GM18907 (cell line): ENCODE results near the gene EXOSC9.
A peak's percentile ranks its signal among the peaks of the same experiment; 100 is the strongest.

Source experiments
- ATAC-seq: cut with Tn5 transposase; IDR thresholded peaks from one replicate; pipeline ENCODE4 v1.9.1; 2021; ENCODE audit warnings: mild to moderate bottlenecking, moderate library complexity; ENCODE audit not compliant: unreplicated experiment

Gene EXOSC9

DNA sequence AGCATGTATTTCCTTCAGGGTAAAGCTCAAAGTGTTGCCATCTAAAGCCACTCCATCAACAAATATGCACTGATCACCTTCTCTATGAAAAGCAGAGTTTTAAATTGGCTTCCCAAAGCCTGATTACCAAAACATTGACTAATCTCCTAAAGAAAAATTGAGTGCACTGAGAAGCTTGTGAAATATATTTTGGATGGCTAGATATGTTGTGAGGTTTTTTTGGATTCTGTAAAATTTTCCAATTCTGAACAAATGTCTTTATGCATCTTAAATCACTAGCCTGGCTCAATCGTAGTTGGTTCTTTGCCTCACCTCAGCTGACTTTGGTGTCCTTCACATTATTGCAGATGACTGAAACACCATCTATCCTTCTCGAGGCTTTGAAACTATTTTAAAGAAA is 14.9 kb upstream of the EXOSC9 start:
- no peak for ATAC-seq

DNA sequence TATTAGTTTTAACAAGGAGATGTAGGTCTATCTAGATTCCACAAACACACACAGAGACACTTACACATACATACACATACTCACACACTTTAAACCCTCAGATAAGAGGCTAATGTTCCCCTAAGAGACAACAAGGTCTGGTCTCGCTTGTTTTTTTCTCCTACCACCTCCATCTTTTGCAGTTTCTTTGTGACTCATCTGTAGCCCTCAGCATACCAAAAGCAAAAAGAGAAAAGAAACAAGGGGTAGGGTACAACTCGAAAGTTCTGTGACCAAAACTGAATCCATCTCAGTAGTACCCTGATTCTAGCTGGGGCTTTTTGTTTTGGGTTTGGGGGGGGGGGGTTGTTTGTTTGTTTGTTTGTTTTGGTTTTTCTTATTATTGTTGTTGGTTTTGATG is 12.2 kb upstream of the EXOSC9 start:
- ATAC-seq = peak; percentile 83

DNA sequence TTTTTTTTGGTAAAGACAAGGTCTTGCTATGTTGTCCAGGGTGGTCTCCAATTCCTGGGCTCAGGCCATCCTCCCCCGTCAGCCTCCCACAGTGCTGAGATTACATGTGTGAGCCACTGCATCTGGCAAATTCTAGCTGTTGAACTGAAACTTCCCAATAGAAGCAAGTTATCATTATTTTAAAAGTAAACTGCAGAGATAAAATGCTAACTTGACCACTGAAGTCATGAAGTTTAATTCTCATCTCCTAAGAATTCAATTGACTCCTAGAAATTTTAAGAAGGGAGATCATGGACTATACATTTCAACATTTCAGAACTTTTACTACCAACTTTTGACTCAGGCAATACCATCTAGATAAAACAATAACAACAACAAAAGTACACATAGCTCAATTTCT is 11.7 kb upstream of the EXOSC9 start:
- ATAC-seq = no peak

DNA sequence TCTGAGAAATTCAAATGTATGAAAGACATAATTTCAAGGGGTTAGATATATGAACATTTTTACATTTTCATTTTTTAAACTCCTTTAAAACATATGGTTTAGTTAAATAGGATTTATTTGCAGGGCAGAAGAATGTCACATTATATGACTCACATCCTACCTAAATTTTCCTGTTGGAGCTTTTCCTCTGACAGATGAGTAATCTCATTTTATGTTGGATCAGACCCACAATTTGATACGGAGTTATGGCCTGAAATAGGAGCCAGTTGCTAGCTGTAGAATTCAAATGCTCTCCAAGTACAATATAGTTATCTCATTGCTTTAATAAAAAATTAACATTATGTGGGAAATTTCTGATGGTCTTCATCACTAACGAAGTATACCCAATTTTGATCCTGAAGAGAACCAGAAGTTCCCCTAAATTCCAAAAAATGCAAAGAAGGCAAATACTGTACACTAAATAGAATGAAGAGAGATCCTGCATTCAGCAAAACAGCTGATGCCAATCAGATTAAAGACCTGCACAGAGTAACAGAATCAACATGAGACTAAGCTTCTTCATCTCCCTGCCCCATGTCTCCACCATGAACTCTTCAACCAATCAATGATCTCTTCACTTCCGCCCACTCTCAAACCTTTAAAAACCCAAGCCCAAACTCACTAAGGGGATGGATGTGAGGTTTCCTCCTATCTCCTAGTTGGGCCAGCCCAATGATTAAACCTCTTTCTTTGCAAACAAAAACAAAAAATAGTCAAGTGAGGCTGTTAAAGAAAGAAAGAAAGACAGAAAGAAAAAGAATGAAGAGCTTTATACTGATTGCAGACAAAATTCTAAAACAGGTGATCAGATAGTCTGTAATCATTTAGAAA is 10.9 kb upstream of the EXOSC9 start:
- ATAC-seq = no peak

DNA sequence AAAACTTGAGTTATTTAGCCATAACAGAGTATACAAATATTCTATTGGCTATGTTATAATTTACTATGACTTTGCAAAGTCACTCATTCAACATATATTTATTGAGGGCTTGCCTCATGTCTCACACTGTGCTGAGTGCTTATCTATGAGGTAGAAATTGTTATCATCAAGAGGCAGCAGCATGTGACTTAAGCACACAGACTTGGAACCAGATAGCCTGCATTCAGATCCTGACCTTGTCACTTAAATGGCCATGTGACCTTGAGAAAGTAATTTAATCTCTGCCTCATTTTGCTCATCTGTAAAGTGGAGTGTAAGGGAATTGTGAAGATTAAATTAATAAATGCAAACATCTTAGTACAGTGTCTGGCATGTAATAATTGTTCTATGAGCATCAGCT is 10.1 kb upstream of the EXOSC9 start:
- no peak for ATAC-seq

DNA sequence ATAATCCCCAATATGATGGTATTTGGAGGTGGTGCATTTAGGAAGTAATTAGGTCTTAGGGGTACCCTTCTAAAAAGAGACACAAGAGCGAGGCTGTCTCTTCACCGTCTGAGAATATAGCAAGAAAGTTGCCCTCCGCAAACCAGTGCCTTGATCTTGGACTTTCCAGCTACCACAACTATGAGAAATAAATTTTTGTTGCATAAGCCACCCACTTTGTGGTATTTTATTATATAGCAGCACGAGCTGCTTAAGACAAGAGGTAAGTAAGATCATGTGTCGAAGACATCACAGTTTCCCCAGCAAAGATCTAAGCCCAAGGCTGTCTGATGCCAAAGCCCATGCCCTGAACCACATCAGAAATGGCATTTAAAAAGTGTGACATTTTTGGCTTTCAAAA is 9.6 kb upstream of the EXOSC9 start:
- no peak for ATAC-seq

DNA sequence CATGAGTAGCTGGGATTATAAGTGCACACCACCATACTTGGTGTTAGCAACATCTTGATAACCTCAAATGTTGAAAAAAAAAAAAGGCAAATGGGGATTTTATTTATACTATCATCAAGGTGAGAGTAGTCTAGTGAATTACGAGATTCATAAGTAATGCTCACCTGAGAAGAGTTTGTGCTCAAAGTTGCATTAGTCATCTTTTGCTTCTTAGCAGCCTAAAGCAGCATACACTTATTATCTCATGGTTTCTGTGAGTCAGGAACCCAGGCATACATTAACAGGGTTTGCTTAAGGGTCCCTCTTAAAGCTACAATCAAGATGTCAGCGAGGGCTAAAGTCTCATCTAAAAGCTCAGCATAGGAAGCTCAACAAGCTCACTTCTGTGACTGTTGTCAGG is 8.2 kb upstream of the EXOSC9 start:
- ATAC-seq = no peak

DNA sequence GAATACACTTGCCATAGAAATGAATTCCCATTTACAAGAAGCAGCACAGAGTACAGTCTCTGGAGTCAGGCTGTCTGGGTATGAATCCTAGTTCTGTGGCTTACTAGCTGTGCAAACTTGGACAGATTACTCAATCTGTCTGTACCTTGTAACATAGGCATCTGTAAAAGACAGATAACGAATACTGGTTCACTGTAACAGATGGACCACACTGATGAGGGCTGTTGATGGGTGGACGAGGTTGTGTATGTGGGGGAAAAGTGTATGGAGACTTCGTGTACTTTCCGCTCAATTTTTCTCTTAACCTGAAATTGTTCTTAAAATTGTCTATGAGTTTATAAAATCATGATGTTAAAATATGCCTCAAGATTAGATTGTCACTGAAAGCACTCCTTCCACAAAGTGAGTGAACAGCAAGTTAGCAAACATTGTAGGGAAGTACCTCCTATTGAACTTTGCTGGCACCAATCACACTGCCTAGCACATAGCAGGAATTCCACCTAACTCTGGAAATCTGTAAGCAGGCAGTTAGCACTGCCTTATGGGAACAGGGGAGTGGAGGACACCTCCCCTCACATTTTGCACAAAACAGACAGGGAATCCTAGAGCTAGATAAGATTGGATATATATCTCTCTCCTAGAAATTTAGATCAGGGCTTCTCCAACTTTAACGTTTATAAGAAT is 6.5 kb upstream of the EXOSC9 start:
- ATAC-seq = no peak

DNA sequence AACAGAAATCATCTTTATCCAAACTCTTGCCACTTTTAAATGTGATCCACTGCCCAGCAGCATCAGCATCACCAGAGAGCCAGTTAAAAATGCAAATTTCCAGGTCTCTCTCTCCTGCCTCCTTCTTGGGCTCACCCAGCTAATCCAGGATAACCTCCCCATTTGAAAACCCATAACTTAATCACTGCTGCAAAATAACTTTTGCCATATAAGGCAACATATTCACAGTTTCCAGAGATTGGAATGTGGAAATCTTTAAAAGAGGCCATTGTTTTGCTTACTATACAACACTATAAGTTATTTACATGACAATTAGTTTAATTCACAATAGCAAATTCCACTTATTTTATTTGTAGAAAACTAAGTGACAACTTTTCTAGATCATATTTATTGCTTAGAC is 4.8 kb upstream of the EXOSC9 start:
- no peak for ATAC-seq

DNA sequence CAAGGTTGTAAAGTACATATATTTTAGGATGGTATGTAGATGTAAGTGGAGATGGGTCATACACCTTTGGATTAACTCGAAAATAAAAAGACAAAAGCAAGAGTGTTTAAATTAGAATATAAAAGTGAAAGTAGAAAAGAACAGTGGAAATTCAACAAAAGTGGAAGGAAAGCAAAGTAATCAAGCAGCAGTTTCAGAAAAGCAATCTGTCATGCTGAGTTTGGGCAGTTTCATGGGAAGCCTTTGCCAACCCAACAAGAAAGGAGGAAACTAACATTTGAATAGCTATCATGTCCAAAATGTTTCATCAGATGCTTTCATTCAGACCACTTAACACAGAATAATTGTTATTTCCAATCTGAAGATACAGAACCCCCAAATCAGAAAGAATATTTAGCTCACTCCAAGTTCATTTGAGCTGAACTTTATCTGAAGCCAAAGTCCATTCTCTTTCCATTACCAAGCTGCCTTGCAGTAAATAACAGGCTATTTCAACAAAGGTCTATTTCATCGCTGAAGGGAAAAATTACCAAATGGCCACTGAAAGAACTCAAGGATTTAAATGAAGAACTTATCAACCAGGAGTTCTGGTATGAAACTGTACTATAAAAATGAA is 1.8 kb upstream of the EXOSC9 start:
- ATAC-seq = no peak

DNA sequence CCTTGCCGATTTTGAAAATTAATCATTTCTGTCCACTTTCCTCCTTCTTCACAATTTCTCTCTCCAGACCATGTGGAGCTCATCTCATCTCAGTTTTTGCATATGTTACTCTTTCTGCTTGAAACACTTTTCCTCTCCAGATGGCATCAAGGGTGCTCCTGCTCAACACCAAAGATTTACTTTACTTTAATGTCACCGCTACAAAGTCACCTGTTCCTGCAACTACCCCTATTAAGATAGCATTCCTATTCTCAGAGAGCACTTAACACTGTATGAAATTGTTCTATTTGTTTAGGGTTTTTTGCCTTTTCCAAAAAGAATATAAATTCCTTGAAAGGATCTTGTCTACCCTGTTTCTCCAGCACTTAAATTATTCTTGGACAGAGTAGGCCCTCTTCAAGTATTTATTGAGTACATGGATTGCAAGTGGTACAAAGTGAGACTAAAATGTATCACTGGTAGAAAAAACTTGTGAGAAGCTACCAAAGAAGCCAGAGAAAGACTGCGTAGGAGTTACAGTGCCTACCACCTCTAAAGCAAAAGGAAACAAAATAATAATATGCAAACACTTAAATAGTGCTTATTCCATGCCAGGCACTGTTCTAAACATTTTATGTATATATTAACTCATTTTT is 1.1 kb upstream of the EXOSC9 start:
- ATAC-seq = no peak

DNA sequence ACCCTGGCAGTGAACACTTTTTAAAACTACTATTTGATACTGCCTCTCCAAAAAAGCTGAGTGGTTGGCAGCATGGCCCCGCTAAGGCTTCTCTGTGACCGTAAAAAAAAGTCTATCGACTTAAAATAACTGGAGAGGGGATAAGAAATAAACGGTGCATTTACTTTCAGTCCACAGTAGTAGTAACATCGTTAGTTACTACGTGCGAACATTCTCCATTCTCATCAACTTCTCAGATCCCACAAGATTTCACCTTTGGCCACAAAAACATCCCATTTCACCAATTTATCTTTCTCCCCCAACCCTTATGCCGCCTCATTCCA is 524 bp upstream of the EXOSC9 start:
- ATAC-seq = peak; percentile 35

DNA sequence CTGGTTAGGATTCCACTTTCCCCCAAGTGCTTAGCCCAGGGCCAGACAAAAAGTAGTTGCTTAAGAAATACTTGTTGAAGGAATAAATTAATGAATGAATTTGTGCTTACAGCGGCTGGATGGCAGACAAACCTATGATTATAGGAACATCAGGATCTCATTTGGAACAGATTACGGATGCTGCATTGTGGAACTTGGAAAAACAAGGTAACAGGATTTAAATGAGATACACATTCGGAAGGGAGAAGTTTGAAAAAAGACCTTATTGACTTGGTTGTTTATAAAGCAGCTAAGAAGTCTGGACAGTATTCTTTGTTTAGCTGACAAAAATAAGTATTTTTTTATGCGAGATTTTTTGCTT is 572 bp downstream of the EXOSC9 start:
- no peak for ATAC-seq

DNA sequence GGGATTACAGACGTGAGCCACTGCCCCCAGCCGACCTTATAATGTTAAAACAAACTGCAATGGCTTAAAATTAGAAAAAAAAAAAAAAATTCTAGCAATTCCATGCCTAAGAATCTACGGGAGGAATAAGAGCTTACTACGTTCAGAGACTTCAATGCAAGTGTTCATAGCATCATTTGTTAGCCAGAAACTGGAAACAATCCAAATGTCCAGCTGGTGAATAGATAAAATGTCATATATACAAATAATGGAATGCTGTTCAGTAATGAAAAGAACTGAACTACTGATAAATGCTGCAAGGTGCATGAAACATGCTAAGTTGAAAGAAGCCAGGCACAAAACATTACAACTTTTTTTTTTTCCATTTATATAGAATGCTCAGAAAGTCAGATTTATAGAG is 5.3 kb downstream of the EXOSC9 start:
- no peak for ATAC-seq

DNA sequence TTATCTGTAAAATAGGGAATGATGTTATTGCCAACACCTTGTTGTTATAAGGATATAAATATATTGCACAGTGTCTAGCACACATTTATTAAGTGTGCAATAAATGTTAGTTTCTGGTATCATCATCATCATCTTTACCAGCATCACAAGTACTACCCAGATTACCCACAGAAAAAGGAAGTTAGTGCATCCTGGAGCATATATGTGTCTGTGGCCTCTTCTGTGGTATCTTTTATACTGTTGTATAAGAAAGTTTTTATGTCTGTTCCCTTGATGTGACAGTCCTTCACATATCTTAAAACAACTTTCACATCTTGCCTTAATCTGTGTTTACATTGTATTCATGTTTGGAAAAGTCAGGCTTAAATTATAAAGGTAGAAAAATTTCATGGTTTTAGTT is 10.0 kb downstream of the EXOSC9 start:
- no peak for ATAC-seq

DNA sequence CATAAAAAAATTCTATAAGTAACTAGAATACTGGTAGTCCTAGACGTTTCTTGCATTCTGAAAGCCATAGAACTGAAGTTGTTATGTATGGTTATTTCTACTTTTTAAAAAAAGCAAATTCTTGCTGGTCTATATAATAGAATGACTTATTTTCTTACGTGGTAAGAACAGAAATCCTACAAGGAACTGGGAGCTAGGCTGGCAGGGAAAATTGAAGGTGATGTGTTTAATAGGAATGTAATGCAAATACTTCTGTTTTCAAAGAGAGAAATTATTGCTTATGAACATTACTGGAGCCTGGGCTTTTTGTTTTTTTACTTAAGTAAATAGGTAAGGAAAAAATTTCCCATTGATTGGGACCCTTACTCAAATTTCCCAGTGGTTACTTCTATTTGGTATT is 13.6 kb downstream of the EXOSC9 start:
- no peak for ATAC-seq

DNA sequence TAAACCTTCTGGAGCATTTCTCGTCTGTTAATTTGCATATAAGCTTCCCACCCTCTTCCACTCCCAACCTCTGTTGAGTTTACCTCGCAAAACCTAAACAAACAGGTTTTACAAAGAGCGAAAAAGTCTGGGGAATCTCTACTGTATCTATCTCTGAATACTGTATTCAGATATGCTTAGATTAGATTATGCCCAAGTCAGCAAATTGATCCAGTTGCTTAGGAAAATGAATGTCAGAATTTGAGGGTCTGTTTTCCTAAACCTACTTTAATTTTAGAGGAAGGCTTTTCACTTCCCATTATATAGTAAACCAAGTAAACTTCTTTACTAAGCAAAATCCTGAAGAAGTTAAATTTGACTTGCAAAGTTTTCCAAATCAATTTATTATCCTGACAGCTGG is 15.9 kb downstream of the EXOSC9 start:
- no peak for ATAC-seq

DNA sequence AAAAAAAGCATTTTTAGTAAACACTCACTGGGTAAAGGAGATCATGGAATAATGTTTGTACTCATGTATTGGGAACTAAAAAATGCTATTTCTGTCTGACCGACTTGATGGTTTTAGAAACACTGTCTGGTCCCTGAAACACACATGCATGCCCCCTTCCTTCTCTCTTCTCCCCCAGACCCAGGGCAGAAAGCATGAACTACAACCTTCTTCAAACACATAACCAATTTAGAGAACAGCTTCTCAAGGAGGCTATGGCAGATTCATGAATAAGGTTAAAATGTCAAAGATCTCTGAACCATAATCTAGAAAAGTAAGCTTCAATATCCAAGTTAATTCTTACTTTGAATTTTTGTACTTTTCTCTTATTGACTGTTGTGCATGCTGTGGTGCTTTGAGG is 16.6 kb downstream of the EXOSC9 start:
- no peak for ATAC-seq

DNA sequence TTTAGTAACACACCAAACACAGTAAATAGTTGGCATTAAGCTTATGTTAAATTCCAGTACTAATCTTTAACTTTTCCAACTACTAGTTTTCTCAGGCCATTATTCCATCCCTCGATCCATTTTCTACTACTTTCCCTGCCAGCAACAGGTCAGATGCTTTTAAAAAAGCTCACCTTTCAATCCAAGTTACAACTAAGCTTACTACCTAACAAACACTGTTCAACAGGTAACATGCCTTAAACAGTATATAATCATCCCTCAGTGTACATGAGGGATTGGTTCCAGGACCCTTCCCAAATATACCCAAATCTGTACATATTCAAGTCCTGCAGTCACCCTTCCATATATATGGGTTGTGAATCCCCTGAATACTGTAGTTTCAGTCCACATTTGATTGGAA is 17.1 kb downstream of the EXOSC9 start:
- no peak for ATAC-seq

DNA sequence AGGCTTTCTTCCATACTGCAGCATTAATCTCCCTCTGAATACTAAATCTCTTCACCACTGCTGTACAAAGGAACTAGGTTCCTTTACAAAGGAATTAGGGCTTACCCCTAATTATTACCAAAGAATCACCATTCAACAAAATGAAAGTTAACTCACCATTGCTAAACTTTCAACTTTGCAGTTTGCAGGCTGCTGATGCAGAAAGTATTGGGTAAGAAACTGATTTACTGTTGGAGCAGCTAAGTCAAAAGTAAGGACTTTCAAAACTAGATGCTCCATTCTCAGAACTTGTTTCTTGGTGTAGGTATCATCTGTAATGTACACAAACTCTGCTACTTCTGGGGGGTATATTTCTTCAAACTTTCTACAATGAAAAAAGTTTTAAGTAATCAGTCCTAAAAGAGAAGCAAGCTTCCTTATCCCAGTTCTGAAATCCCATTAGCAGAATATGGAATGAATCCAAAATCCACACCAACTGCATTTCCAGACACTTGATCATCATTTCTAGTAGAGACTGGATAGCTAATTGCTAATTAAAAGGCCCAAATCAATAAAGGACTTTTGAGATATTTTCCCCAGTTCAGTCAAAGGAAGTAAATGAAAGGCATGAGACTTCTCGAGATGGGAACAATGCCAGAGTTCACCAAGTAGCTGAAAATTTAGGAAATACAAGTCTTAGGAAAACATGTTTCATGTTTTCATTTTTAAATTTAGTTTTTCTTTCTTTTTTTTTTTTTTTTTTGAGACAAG is 18.3 kb downstream of the EXOSC9 start:
- ATAC-seq = no peak

DNA sequence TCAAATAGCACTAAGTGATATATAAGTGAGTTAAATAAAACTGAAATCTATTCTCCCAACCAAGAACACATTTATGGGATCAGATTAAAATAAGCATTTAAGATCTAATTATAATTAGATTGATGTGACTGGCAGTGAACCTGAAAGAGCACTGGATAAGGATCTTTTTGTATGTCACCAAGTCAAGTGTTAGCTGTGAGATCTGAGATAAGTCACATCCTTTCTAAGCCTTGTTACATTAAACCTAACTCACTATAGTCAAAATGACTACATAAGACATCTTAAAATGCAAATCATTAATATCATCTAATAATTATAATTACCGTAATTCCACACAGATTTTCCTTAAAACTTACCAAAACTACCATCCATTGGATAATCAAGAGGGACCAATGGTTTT is 20.9 kb downstream of the EXOSC9 start:
- no peak for ATAC-seq
